HG02852 (cell line): ENCODE results near the gene AKAP8.
"Not testable (repeated sequence)": the region's sequence is repeated elsewhere in the genome, so short reads cannot be mapped to it uniquely, and the experiment has no call there.

ENCODE experiments used
- ATAC-seq: cut with Tn5 transposase; IDR thresholded peaks from one replicate; pipeline ENCODE4 v1.9.1; 2021; ENCODE audit warnings: mild to moderate bottlenecking, moderate library complexity; ENCODE audit not compliant: unreplicated experiment

AKAP8 gene

DNA sequence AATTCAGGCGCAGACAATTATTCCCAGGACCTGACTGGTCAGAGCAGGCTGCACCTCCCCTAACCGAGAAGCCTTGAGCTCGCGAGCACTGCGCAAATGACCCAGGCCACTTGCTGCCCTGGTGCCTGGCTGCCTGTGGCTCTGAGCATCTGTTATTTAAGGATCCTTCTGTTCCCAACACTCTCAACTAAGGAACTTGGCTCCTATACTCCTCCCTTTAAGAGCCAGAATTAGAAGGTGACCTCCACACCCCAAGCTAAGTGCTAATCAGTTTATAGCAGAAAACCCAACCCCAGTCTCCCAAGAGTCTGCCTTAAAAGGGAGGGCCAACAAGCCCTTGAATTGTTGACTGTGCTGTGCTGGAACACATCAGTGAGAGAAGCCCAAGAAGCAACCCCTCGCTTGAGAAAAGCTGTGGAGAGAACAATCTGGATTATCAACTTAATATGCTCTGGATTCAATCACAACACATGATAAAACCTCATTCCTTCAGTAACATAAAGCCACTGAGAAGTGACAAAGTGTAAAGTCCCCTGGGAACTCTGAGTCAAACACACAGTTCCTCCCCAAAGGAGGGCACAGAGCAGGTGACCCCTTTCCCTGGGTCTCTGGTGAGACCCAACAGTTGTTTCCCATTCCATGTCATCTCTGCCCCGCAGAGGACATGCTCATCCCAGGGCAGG, 24.7 kb upstream of the AKAP8 start:
- ATAC-seq = no peak

DNA sequence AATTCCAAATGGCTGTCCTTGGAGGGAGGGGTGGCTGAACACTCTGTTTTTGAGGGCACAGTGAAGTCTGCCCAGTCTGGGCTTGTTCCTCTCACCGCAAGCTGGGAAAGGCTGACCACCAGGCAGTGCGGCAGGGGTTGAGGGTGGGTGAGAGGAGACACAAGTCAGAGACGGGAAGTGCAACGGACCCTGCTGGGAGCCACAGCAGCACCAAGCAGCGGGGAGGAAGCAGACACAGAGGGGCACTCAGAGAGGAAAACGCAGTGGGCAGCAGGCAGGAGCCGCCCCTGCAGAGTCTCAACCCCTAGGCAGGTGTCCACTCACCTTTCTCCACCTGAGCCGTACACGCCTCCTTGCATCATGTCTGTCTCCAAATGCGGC, 23.6 kb upstream of the AKAP8 start:
- ATAC-seq = no peak

DNA sequence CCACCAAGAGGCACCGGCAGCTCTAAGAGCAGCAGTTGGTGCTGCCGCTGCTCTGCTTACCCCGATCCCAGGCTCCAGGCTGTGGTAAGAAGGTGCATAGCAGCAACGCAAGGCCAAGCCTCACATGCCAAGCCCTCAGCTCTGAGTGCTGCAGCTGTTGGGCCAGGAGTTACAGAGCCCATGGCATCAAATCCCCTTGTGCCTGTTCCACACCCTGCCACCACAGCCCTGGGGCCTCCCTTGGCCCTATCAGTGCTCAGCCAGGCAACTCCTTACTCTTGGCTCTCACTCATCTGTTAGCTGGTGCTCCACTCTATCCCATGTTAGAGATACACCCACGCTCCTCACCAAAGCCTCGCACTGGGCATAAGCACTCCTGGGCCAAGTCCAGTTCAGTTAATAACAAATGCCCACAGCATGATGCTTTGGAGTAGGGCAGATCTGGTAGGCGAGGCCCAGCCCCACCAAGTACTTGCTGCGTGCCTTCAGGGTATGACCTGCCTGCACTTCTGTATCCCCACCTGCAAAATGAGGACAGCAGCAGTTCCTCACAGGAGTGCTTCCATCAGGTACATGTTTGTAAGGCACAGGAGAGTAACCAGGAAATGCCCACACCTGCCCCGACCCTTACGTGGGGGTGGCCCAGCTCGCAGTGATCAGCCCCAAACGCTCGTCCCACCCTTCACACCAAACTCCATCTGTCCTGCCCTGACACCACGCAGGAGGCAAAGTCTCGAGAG, 23.0 kb upstream of the AKAP8 start:
- no peak for ATAC-seq

DNA sequence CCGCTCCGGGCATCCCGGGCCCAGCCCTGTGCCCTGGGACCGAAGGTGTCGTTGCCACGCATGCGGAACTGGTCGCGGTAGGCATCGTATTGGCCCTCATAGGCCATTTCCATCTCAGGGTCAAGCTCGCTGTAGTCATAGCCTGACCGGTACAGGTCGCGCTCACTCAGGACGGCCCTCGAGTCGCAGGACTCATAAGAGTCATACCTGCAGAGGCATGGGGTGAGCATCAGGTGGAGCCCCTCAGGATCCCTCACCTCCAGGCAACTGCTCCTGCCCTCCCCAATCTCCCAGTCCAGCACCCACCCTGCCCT, 21.8 kb upstream of the AKAP8 start:
- no peak for ATAC-seq

DNA sequence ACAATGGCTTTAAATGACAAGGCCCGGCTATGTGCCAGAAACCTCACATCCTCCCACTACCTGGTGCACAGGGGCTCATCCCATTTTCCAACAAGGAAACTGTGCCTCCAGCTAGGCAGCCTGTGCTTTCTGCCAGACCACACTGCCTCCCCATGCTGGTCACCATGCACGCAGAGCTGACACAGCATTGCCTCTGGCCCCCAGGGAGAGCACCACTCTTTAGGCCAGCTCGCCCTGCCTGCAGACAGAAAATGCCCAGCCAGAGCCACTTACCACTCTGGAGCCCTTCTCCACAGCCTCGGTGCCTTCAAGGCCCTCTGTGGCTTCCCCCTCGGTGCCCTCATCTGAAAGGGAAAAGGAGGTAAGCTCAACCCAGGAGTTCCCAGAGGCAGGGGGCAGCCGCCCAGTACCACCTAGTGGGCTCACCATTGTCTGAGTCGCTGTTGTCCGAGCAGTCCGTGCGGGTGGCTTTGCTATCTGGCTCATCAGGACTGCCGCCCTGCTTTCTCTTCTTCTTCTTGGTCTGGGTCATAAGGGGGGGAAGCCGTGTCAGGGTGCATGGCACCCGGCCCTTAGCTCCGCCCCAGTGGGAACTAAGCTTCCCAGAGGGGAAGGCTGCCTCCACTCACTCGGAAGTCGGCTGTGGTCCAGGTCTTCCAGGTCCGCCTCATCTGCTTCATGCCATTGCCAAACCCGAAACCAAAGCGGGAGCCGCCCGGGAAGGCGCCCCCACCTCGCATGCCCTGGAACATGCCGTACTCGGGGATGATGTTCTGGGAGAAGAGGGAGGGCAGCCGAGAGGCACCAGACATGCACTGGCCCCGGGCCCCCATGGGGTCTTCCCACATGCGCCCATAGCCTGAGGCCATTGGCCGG, 21.2 kb upstream of the AKAP8 start:
- ATAC-seq = no peak

DNA sequence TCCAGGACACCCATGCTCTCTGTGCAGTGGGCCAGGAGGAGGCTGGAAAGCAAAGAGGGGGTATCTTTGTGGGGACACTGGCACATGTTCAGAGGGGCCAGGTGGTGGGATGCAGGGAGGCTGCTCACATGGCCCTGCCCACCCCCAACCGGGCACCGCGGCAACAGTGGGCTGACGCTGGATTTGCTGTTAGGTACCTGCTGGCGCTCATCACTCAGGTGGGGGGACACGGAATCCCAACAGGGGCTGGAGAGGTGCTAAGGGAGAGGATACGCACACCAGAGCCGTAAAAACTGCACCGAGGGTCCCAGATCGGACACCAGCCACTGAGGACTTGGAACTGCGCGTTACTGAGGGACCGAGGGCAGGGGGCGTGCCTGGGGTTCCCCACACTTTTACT, 20.0 kb upstream of the AKAP8 start:
- no peak for ATAC-seq

DNA sequence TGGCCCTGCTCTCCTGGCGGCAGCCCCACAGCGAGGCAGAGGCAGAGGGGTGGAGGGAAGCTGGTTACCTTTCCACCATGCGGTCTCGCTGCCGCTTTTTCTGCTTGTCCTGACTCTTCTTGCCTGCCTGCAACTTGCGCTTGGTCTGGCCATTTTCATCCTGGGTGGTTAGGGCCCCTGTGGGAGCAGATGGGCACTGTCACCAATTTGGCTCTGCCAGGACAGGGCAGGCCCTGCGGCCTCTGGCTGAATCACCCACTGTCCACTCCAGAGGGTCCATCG, 19.6 kb upstream of the AKAP8 start:
- ATAC-seq = no peak

DNA sequence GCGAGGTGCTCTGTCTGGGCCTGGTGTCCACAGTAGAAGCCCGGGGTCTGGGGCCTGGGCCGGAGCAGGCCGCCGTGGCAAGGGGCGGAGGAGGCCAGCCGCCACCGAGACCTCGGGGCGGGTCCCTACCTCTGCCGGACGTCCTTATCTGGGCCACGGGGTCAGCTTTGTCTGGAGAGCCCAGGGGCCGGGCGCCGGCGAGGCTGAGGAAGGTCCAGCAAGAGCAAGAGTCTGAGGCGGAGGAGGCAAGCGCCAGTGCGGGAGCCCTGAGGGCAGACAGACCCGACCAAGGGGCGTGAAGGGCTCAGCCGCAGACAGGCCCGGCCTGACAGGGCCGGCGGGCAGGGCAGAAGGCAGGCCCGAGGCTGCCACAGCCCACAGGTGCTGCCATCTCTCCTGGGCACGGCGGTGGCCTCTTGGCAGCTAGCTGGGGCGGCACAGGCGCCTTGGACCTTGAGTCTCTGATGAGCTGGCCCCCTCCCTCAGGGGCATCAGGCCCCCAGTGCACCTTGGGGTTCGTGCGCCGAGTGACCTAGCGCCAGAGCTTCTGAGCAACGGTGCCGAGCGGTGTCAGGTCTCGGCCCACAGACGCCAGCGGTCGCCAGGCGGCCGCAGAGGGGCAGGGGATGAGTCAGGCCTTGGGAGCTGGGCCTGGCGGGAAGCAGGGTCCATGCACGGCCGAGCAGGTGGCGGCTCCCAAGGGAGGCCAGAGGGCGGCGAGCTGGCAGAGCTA, 19.1 kb upstream of the AKAP8 start:
- ATAC-seq = no peak

DNA sequence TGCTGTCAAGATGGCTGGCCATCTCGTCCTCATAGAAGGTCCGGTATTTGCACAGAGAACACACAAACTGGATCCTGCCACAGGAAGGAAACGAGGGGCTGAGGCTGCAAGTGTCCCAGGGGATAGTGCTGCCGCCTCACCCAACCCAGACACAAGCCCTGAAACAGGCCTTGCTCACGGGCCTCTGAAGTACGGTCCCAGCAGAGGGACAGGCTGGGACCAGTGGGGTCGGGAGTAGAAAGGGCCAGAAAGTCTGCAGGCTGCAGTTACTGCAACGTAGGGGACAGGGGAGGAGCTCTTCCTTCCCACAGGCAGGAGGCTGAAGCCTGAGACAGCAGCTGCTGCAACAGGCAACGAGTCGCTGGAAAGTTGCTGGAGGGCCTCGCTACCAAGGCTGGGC, 18.2 kb upstream of the AKAP8 start:
- no peak for ATAC-seq

DNA sequence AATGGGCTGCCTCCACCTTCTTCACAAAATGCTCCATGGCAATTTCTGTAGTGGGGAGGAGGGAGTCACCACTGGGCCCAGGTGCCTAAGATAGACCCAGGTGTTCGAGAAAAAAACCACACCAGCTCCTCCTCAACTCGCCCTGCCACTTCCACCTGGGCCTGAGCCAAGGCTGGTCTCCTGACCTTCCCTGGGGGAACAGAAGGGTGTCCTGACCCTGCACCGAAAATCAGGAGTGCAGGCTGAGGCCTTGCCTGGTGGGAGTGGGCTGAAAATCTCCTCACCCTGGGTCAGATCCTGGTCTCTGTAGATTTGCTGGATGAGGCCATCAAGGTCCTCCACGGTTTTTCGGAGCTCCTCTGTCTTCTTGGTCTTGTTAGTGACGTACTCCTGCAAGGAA, 17.6 kb upstream of the AKAP8 start:
- no peak for ATAC-seq

DNA sequence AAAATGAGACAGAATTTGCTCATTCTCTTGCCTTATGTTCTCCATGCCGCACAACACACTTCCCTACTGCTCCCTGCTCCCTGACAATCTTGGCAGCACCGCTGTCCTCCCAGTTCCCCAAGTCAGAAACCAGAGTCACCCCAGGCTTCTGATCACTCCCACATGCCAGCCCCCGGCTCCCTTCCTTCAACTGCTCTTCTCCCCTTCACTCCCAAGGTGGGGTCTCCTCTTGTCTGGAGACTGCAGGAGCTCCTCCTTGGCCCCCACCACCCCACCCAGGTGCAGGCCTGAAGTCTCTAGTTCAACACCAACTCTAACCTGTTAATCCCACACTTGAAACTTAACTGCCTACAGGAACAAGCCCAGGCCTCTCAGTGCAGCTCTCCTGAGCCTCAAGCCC, 16.8 kb upstream of the AKAP8 start:
- ATAC-seq = no peak

DNA sequence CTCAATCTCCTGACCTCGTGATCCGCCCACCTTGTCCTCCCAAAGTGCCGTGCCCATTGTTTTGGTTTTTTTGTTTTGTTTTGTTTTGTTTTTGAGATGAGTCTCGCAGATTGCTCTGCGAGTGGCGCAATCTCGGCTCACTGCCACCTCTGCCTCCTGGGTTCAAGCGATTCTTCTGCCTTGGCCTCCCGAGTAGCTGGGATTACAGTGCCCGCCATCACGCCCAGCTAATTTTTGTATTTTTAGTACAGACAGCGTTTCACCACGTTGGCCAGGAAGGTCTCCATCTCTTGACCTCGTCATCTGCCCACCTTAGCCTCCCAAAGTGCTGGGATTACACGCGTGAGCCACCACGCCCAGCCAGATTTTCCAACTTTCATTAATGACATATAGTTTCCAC, 15.7 kb upstream of the AKAP8 start:
- ATAC-seq = not testable (repeated sequence)

DNA sequence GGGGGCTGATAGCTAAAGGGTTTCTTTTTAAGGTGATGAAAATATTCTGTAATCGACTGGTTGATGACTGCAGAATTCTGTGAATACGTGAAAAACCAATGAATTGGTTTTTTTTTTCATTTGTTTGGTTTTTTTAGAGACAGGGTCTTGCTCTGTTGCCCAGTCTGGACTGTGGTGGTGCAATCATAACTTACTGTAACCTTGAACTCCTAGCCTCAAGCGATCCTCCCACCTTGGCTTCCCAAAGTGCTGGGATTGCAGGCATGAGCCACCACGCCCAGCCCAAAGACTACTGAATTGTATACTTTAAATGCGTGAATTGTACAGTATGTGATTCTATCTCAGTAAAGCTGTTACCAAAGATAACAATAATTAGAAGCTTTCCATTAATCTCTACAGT, 14.8 kb upstream of the AKAP8 start:
- no peak for ATAC-seq

DNA sequence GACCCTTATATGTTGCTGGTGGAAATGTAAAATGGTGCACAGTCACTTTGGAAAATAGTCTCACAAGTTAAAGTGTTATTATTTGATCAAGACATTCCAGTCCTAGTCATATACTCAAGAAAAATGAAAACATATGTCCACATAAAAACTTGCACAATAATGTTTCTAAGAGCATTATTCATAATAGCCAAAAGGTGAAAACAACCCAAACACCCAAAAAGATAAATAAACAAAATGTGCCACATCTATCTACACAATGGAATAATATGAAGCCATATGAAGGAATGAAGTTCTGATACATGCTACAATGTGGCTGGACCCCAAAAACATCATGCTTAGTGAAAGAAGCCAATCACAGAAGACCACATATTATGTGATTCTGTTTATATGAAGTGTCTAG, 14.4 kb upstream of the AKAP8 start:
- ATAC-seq = no peak

DNA sequence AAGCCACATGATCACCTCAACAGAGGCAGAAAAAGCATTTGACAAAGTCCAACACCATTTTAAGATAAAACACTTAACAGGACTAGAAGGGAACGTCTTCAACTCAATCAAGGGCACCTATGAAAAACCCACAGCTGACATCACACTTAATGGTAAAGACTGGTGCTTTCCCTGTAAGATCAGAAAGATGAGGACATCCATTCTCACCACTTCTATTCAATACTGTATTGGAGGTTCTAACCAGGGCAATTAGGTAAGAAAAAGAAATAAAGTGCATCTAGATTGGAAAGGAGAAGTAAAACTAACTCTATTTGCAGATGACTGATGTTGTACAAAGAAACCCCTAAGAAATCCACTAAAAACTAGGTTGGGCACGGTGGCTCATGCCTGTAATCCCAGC, 11.2 kb upstream of the AKAP8 start:
- no peak for ATAC-seq

DNA sequence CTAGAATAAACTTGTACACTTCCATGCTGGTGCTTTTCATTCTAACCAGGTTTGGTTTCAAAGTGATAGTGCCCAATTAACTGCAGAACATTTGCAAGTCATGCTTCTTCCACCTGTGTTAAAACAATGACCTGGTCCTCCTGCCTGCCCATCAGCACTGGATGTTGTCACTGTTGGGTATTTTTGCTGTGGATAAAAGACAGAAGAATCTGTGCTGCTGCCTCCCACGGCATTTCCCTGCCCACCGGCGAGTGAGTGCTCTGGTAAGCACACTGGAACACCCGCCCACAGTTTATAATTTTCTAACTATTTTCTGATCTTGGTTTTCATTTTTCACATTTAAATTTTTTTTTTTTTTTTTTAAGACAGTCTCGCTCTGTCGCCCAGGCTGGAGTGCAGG, 2.3 kb upstream of the AKAP8 start:
- ATAC-seq = no peak

DNA sequence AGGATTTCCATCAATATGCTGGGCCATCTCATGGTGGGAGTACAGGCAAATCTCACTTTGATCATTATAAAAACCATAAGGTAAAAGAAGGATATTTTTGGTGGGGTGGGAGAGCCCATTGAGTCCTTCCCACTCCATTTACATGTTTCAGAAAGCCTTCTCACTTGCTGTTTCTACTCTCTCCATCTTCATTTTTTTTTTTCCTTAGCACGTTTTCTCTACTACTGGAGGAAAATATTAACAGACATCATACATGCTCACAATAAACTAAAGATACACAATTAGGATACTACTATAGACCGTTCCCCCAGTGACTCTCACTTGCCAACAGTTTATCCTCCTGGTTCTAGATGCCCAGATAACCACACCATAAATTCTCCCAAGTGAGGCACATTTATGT, 1.8 kb upstream of the AKAP8 start:
- no peak for ATAC-seq

DNA sequence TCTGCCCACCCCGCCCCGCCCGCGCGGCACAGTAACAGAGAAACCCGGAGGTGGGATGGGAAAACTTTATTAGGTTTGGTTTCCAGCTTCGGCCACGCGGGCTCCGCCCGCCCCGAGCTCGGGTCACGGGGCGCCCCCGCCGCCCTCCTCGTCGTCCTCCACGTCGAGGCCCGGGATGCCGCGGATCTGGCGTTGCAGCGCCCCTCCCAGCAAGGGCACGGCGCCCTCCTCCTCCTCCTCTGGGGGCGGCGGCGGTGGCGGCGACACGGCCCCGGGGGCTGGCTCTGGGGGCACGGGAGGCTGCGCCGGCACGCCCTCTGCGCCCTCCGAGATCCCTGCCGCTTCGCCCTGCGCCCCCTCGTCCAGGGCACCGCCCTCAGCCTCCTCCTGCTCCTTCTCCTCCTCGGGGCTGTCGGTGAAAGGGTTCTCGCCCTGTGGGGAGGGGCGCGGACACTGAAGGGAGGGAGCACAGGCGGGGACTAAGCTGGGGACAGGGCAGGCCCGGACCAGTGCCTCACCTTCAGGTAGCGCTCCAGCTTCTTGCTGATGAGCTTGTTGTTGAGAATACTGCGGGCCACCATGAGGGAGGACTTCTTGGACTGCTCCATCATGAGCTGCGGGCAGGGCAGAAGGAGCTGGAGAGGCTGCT, 536 bp upstream of the AKAP8 start:
- ATAC-seq = peak; percentile 10

DNA sequence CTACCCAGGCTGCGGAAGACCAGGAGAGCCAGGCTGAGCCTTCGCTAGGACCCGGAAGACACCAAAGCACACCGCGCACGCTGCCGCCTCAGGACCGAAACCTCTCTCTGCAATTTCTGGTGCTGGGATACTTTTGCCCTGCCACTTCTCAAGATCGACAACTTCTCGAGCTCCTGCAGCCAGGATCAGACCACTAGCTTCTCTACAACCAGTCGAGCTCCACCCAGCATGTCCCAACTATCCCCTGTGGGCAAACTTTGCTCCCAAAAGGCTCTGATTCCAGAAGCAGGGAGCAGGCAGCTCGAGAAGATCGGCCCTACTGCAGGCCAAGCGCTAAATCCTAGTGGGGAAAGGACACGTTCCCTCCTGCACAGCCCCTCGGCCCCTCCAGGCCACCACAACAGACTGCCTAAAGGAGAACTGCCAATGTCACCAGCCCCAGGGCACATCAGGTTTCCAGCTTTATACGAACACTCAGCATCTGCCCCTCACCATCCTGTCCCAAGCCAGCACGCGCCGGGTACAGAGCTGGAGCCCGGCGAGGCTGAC, 979 bp downstream of the AKAP8 start:
- no peak for ATAC-seq

DNA sequence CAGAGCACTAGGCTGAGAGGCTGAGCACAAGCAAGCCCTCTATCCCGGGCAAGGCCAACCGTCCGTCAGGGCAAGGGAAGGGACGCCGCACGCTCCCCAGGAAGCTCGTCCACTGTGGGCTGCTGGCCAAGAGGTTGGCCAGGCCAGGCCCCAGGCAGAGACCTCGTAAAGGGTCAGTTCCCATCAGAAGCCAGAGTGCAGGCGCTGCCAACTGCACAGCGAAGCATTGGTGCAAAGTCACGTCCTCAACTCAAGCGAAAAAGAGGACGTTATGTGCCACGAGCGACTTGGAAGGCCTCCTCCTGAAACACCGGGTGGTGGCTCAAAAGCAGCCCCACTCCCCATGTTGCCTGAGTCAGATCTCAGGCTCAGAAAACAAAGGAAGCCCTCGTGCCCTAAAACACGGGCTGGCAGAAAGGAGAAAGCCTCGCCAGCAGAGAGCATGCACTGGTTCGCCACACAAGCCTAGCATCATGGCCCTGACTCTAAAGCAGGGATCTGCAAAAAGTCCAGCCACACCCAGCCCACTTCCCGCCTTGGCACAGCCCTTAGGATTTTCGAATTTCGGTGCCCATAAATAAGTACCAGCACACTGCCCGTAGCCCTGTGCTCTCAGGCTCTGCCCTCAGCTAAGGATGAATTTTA, 4.7 kb downstream of the AKAP8 start:
- no peak for ATAC-seq
